Hepatocyte (in vitro differentiated cells): ENCODE measurements around the gene USP22. TPM values are rescaled to one million over a fixed set of nuclear protein-coding genes. Genes with fewer than 3 reads are reported as not detected.

ENCODE experiments used
- DNase-seq: peaks from one replicate; pipeline ENCODE4 v3.0.0-alpha.2; 2016; ENCODE audit warnings: low spot score
- H2AFZ ChIP-seq: fragments of 200-600 bp; sonication (generic); 2 replicates; pipeline ENCODE4 v1.6.0; 2016; ENCODE audit warnings: antibody characterized with exemption, mild to moderate bottlenecking
- H3K27ac ChIP-seq: fragments of 200-600 bp; sonication (generic); 2 replicates; pipeline ENCODE4 v1.5.1; 2016; ENCODE audit warnings: mild to moderate bottlenecking
- H3K27me3 ChIP-seq: fragments of 200-600 bp; sonication (generic); 2 replicates; pipeline ENCODE4 v1.6.1; 2016
- H3K36me3 ChIP-seq: fragments of 200-600 bp; sonication (generic); replicated peaks from 2 replicates; pipeline ENCODE4 v1.5.1; 2016; ENCODE audit warnings: low read depth; ENCODE audit not compliant: insufficient read depth
- H3K4me1 ChIP-seq: fragments of 200-600 bp; sonication (generic); 2 replicates; pipeline ENCODE4 v1.5.1; 2016; ENCODE audit warnings: mild to moderate bottlenecking, moderate library complexity; ENCODE audit not compliant: insufficient read depth
- H3K4me2 ChIP-seq: fragments of 200-600 bp; sonication (generic); 2 replicates; pipeline ENCODE4 v1.6.0; 2016
- H3K4me3 ChIP-seq: fragments of 200-600 bp; sonication (generic); 2 replicates; pipeline ENCODE4 v1.5.1; 2016; ENCODE audit warnings: mild to moderate bottlenecking
- H3K79me2 ChIP-seq: fragments of 200-600 bp; sonication (generic); 2 replicates; pipeline ENCODE4 v1.6.0; 2017; ENCODE audit warnings: mild to moderate bottlenecking
- H3K9me2 ChIP-seq: fragments of 200-600 bp; sonication (generic); replicated peaks from 2 replicates; pipeline ENCODE4 v1.6.0; 2017; ENCODE audit warnings: mild to moderate bottlenecking; ENCODE audit not compliant: insufficient read depth
- H3K9me3 ChIP-seq: fragments of 200-600 bp; sonication (generic); 2 replicates; pipeline ENCODE4 v1.5.1; 2016; ENCODE audit warnings: low read depth, mild to moderate bottlenecking
- H4K20me1 ChIP-seq: fragments of 200-600 bp; sonication (generic); 2 replicates; pipeline ENCODE4 v1.6.0; 2016; ENCODE audit warnings: mild to moderate bottlenecking; ENCODE audit not compliant: insufficient read depth, poor library complexity, severe bottlenecking
- CTCF ChIP-seq: fragments of 200-600 bp; sonication (generic); IDR thresholded peaks from 2 replicates; pipeline ENCODE4 v1.5.1; 2016; ENCODE audit warnings: antibody characterized with exemption, mild to moderate bottlenecking; ENCODE audit not compliant: poor library complexity
- EZH2 ChIP-seq: fragments of 200-600 bp; sonication (generic); IDR thresholded peaks from 2 replicates; pipeline ENCODE4 v1.6.1; 2016; ENCODE audit warnings: antibody characterized with exemption, mild to moderate bottlenecking, borderline replicate concordance
- EZH2phosphoT487 ChIP-seq: fragments of 200-600 bp; sonication (generic); IDR thresholded peaks from one replicate; pipeline ENCODE4 v1.6.1; 2018; ENCODE audit warnings: antibody characterized with exemption, mild to moderate bottlenecking, low read depth, moderate library complexity; ENCODE audit not compliant: unreplicated experiment, severe bottlenecking
- WGBS: methylation state at CpG from one replicate; pipeline ENCODE4 v1.1.6; 2016; ENCODE audit warnings: low lambda C conversion rate; ENCODE audit errors: missing lambda C conversion rate; 5-methylcytosine and 5-hydroxymethylcytosine counted together
- polyA plus RNA-seq: library from polyadenylated mRNA; unstranded; fragments of >200 nt; fragmentation: Nextera tagmentation; extraction: Ambion mirVana; gene quantifications from 2 replicates; pipeline ENCODE4 v1.2.1, GENCODE V29; 2016
- total RNA-seq: library from RNA; depleted of rRNA; stranded (reverse); fragments of >200 nt; gene quantifications from 2 replicates; pipeline ENCODE4 v1.2.3, GENCODE V29; 2014

Gene USP22
- total and polyA plus RNA-seq, 2 experiments from 2014 or later = 84.0 to 157 TPM

DNA sequence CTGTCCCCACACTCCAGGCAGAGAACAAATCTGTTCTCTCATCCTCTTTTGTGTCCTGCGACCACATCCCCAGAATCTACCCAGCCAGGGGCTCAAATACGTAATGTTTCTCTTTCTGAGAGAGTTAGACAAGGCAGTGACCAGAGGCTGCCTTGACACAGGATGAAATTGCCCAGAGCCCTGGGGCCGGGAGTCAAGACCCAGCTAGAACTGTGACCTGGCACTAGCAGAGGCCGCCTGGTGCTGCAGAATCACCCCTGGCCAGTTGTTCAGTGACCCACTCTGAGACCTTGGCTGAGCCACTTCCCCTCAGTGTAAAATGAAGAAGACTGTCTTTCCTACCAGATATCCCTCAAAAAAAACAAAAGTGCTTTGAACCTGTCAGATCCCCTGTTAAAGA lies 72.5 kb downstream of the USP22 start:
- H3K9me2 ChIP-seq = no peaks in the 10 kb centered on the region
- no peaks in the 10 kb centered on the region for H3K79me2 ChIP-seq
- WGBS = 86% methylated on average over 4 of the region's 4 CpGs
- H3K4me1 ChIP-seq = no peaks in the 10 kb centered on the region
- no peak overlapping the region for H3K27ac ChIP-seq
- no peaks in the 10 kb centered on the region for H3K27me3 ChIP-seq
- no peaks in the 10 kb centered on the region for H3K9me3 ChIP-seq
- H3K4me3 ChIP-seq = no peak overlapping the region
- DNase-seq = no peak
- H4K20me1 ChIP-seq = no peaks in the 10 kb centered on the region
- no peaks in the 10 kb centered on the region for H3K36me3 ChIP-seq
- H2AFZ ChIP-seq = no peak overlapping the region
- no peak overlapping the region for H3K4me2 ChIP-seq
- TF ChIP-seq CTCF (no peak), EZH2 (no peak)

DNA sequence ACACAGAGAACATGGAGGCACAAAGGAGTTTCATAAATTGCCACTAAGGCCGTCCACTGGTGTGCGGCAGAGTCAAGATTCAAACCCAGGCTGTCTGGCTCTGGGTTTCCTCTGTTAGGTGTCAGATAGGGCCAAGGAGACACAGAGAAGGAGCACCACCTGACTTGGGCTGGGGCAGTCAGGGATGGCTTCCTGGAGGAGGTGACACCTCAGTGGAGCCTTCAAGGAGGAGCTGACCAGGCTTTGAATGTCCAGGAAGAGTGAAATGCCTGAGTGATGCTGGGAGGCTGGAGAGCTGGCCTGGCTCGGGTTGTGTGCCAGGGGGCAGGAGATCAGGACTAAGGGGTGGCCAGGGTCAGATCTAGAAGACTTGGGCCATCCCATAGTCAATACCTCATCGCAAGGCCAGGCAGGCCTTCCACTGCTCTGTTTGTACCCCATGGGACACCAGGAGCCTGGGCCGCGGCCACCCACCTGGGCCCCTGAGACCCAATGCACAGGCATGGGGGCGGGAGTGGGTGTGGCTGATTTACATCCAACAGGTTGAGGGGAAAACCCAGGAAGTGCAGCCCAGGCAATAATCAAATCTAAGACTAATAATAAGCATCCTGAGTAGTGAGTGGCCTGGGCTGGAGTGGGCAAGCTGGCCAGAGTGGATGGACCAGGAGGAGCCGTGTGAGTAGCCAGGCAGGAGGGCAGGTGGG lies 73.7 kb downstream of the USP22 start:
- Histone ChIP-seq H3K9me2 (no peaks in the 10 kb centered on the region), H3K27ac (no peak overlapping the region), H3K27me3 (no peaks in the 10 kb centered on the region), H3K79me2 (no peaks in the 10 kb centered on the region), H2AFZ (no peak overlapping the region), H3K9me3 (no peaks in the 10 kb centered on the region), H3K4me2 (no peak overlapping the region), H3K4me1 (no peaks in the 10 kb centered on the region), H3K36me3 (no peaks in the 10 kb centered on the region), H3K4me3 (no peak overlapping the region), H4K20me1 (no peaks in the 10 kb centered on the region)
- no peak for TF ChIP-seq CTCF
- no peak for TF ChIP-seq EZH2
- TF ChIP-seq EZH2phosphoT487 = no peak
- WGBS = 97% methylated on average over 8 of the region's 8 CpGs
- no peak for DNase-seq

DNA sequence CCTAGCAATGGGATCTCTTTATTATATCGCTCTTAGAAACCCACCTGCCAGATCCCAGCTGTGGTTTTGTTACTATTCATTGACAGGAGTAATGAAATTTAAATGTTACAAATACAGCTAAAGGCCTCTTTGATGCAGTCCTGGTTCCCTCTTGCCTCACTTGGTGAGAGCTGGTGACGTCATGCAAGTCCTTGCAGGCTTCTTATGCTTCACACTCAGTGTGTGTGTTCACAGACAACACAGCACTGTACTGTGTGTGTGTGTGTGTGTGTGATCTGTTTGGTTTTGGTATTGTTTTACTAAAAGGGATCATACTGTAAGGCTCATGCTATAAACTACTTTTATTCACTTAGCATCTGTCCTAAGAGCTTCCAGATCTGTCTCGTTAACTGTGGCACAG lies 75.0 kb downstream of the USP22 start:
- no peaks in the 10 kb centered on the region for H3K36me3 ChIP-seq
- DNase-seq = no peak
- no peaks in the 10 kb centered on the region for H3K9me2 ChIP-seq
- no peaks in the 10 kb centered on the region for H3K79me2 ChIP-seq
- 82% methylated on average over 3 of the region's 3 CpGs for whole genome bisulfite sequencing
- H3K4me1 ChIP-seq = no peaks in the 10 kb centered on the region
- no peaks in the 10 kb centered on the region for H4K20me1 ChIP-seq
- no peaks in the 10 kb centered on the region for H3K9me3 ChIP-seq
- no peak overlapping the region for H2AFZ ChIP-seq
- H3K27ac ChIP-seq = no peak overlapping the region
- no peaks in the 10 kb centered on the region for H3K27me3 ChIP-seq
- H3K4me2 ChIP-seq = no peak overlapping the region
- TF ChIP-seq CTCF = no peak
- no peak for TF ChIP-seq EZH2phosphoT487
- no peak for TF ChIP-seq EZH2
- H3K4me3 ChIP-seq = no peak overlapping the region

DNA sequence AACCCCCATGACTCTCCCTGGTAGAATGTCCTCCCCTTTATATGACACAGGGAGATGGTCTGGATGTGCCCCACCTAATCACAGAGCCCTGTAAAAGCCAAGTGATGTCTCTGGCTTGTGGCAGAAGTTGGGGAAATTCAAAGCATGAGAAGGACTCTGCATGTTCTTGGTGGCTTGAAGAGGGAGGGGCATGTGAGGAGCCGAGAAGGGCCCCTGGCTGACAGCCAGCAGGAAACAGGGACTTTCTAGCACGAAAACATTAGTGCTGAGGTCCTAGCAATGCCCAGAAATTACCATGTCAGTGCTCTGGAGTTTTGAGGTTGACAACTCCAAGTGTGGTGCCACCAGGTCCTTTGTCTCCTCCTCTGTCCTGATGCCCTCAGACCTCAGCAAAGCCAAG lies 75.9 kb downstream of the USP22 start:
- DNase-seq = no peak
- 78% methylated on average over 2 of the region's 2 CpGs for WGBS

More for the DNA sequence above, 75.9 kb downstream of the USP22 start:
- Histone ChIP-seq H3K79me2 (no peaks in the 10 kb centered on the region), H3K9me3 (no peaks in the 10 kb centered on the region), H3K27me3 (no peaks in the 10 kb centered on the region), H3K4me1 (no peaks in the 10 kb centered on the region), H3K27ac (no peak overlapping the region), H3K36me3 (no peaks in the 10 kb centered on the region), H4K20me1 (no peaks in the 10 kb centered on the region), H3K9me2 (no peaks in the 10 kb centered on the region), H3K4me3 (no peak overlapping the region), H3K4me2 (no peak overlapping the region), H2AFZ (no peak overlapping the region)
- TF ChIP-seq EZH2phosphoT487 (no peak), EZH2 (no peak), CTCF (no peak)
